SK-N-SH treated with all-trans-retinoic acid at 6 μM for 48 hours (cell line): ENCODE data around the gene GOLGA3.
A peak's percentile ranks its signal among the peaks of the same experiment; 100 is the strongest.

Experiments
- ATAC-seq: fragments of 200-7000 bp; cut with Tn5 transposase; 3 replicates; pipeline ENCODE4 v1.9.1; 2020; ENCODE audit warnings: mild to moderate bottlenecking, moderate library complexity
- ARNTL ChIP-seq: fragments of 450-650 bp; formaldehyde crosslinking; IDR thresholded peaks from 2 replicates; pipeline ENCODE4 v1.5.0; 2020; ENCODE audit warnings: low read depth, mild to moderate bottlenecking, moderate library complexity, borderline replicate concordance
- BACH2 ChIP-seq: fragments of 250-450 bp; sonication (Bioruptor Pico); IDR thresholded peaks from 2 replicates; pipeline ENCODE4 v1.9.0; 2021; ENCODE audit warnings: mild to moderate bottlenecking, borderline replicate concordance
- CREB5 ChIP-seq: fragments of 250-450 bp; sonication (Bioruptor Pico); IDR thresholded peaks from 2 replicates; pipeline ENCODE4 v1.5.1; 2020; ENCODE audit warnings: low read depth, mild to moderate bottlenecking, moderate library complexity
- CSRNP3 ChIP-seq: fragments of 250-450 bp; sonication (Bioruptor Pico); IDR thresholded peaks from 2 replicates; pipeline ENCODE4 v1.5.1; 2021; ENCODE audit warnings: mild to moderate bottlenecking, moderate library complexity
- ESRRG ChIP-seq: fragments of 250-450 bp; sonication (Bioruptor Pico); IDR thresholded peaks from 2 replicates; pipeline ENCODE4 v1.6.1; 2021; ENCODE audit warnings: mild to moderate bottlenecking
- GLIS3 ChIP-seq: fragments of 250-450 bp; sonication (Bioruptor Pico); IDR thresholded peaks from 2 replicates; pipeline ENCODE4 v1.5.0; 2020; ENCODE audit warnings: mild to moderate bottlenecking, moderate library complexity
- ISL1 ChIP-seq: fragments of 250-450 bp; sonication (Bioruptor Pico); IDR thresholded peaks from 2 replicates; pipeline ENCODE4 v2.1.2; 2022; ENCODE audit warnings: mild to moderate bottlenecking, moderate library complexity
- OSR1 ChIP-seq: fragments of 250-450 bp; sonication (Bioruptor Pico); IDR thresholded peaks from 2 replicates; pipeline ENCODE4 v1.8.0; 2022; ENCODE audit warnings: moderate library complexity, mild to moderate bottlenecking, inconsistent platforms
- POU6F1 ChIP-seq: fragments of 250-450 bp; sonication (Bioruptor Pico); IDR thresholded peaks from 2 replicates; pipeline ENCODE4 v1.8.0; 2021; ENCODE audit warnings: low read depth, mild to moderate bottlenecking, moderate library complexity, borderline replicate concordance
- PPARA ChIP-seq: fragments of 250-450 bp; sonication (Bioruptor Pico); IDR thresholded peaks from 2 replicates; pipeline ENCODE4 v1.5.0; 2020; ENCODE audit warnings: mild to moderate bottlenecking, borderline replicate concordance
- RARB ChIP-seq: fragments of 250-450 bp; sonication (Bioruptor Pico); IDR thresholded peaks from 2 replicates; pipeline ENCODE4 v1.8.0; 2021; ENCODE audit warnings: mild to moderate bottlenecking, moderate library complexity
- SNAI2 ChIP-seq: fragments of 250-450 bp; sonication (Bioruptor Pico); IDR thresholded peaks from 2 replicates; pipeline ENCODE4 v1.5.0; 2020; ENCODE audit warnings: mild to moderate bottlenecking, moderate library complexity
- TCF4 ChIP-seq: fragments of 250-450 bp; sonication (Bioruptor Pico); IDR thresholded peaks from 2 replicates; pipeline ENCODE4 v1.8.0; 2021; ENCODE audit warnings: mild to moderate bottlenecking, moderate library complexity, borderline replicate concordance
- TOX ChIP-seq: fragments of 250-450 bp; sonication (Bioruptor Pico); IDR thresholded peaks from 2 replicates; pipeline ENCODE4 v1.8.0; 2021; ENCODE audit warnings: mild to moderate bottlenecking, moderate library complexity, borderline replicate concordance
- TSHZ2 ChIP-seq: fragments of 250-450 bp; sonication (Bioruptor Pico); IDR thresholded peaks from 2 replicates; pipeline ENCODE4 v1.5.0; 2020; ENCODE audit warnings: mild to moderate bottlenecking, moderate library complexity
- ZC3H10 ChIP-seq: fragments of 250-450 bp; sonication (Bioruptor Pico); IDR thresholded peaks from 2 replicates; pipeline ENCODE4 v1.5.1; 2021; ENCODE audit warnings: mild to moderate bottlenecking, moderate library complexity
- ZFP3 ChIP-seq: fragments of 250-450 bp; sonication (Bioruptor Pico); IDR thresholded peaks from 2 replicates; pipeline ENCODE4 v1.5.0; 2020; ENCODE audit warnings: mild to moderate bottlenecking, moderate library complexity
- ZNF70 ChIP-seq: fragments of 450-650 bp; formaldehyde crosslinking; IDR thresholded peaks from 2 replicates; pipeline ENCODE4 v1.5.0; 2020; ENCODE audit warnings: mild to moderate bottlenecking, moderate library complexity
- ZNF8 ChIP-seq: fragments of 450-650 bp; formaldehyde crosslinking; IDR thresholded peaks from 2 replicates; pipeline ENCODE4 v1.5.0; 2020; ENCODE audit warnings: mild to moderate bottlenecking, moderate library complexity

GOLGA3 gene

GRCh38 chr12:132736913-132737312, 91.8 kb downstream of the GOLGA3 start (continued):
- TF ChIP-seq TSHZ2 (CRISPR knock-in tag): no peak
- TF ChIP-seq, all 23 proteins: peak for 0

GRCh38 chr12:132736378-132736777, 92.3 kb downstream of the GOLGA3 start:
- no peak for TF ChIP-seq TSHZ2 (CRISPR knock-in tag)
- TF ChIP-seq ZNF8 (CRISPR knock-in tag): no peak
- no peak for TF ChIP-seq TOX (CRISPR knock-in tag)
- no peak for TF ChIP-seq ZNF70
- TF ChIP-seq CSRNP3 (CRISPR knock-in tag): no peak
- no peak for TF ChIP-seq RARB
- no peak for TF ChIP-seq ZFP3
- TF ChIP-seq GLIS3 (CRISPR knock-in tag): no peak
- TF ChIP-seq ISL1: no peak
- TF ChIP-seq POU6F1 (CRISPR knock-in tag): no peak
- no peak for TF ChIP-seq ESRRG (CRISPR knock-in tag)
- no peak for TF ChIP-seq CREB5 (CRISPR knock-in tag)
- no peak for TF ChIP-seq BACH2
- TF ChIP-seq PPARA (CRISPR knock-in tag): no peak
- TF ChIP-seq OSR1: no peak
- TF ChIP-seq TCF4 (CRISPR knock-in tag): no peak
- no peak for ATAC-seq

- TF ChIP-seq ZC3H10 (CRISPR knock-in tag): no peak
- no peak for ATAC-seq
These were observed 93.2 kb downstream of the GOLGA3 start for GRCh38 chr12:132735496-132735895.

- TF ChIP-seq BACH2 (no peak), SNAI2 (CRISPR knock-in tag) (no peak), ARNTL (CRISPR knock-in tag) (no peak), TCF4 (CRISPR knock-in tag) (0 out of 2 replicates have a peak, but pooled peaks have one; percentile 13)
- no peak for ATAC-seq
These were observed 94.5 kb downstream of the GOLGA3 start for GRCh38 chr12:132734206-132734605.
